ENCODE data around the gene KRTAP5-2.

Gene KRTAP5-2

GRCh38 chr11:1572197-1573076, 25.7 kb downstream of the KRTAP5-2 start, which contains the start of gene DUSP8:
Gene DUSP8, minus strand, starts transcription at chr11:1572271. Its CDS starts 6,445 bp downstream, at chr11:1565826.
- TF ChIP-seq GATA2 (IDR thresholded peaks at IDR 0.05; ENCODE audit: low read depth, low read length) (no peak), GATA3 (IDR thresholded peaks at IDR 0.05; ENCODE audit: low read depth, low read length) (no peak)

- no peak for TF ChIP-seq GATA3 (IDR thresholded peaks at IDR 0.05; ENCODE audit: low read depth, low read length)
- TF ChIP-seq GATA2 (IDR thresholded peaks at IDR 0.05; ENCODE audit: low read depth, low read length): no peak
These were observed 26.3 kb downstream of the KRTAP5-2 start for GRCh38 chr11:1571760-1572196.

GRCh38 chr11:1570896-1571759, 27.0 kb downstream of the KRTAP5-2 start:
- TF ChIP-seq GATA2 (IDR thresholded peaks at IDR 0.05; ENCODE audit: low read depth, low read length) (no peak), GATA3 (IDR thresholded peaks at IDR 0.05; ENCODE audit: low read depth, low read length) (no peak)

GRCh38 chr11:1570531-1570895, 27.6 kb downstream of the KRTAP5-2 start:
- no peak for TF ChIP-seq GATA3 (IDR thresholded peaks at IDR 0.05; ENCODE audit: low read depth, low read length)
- no peak for TF ChIP-seq GATA2 (IDR thresholded peaks at IDR 0.05; ENCODE audit: low read depth, low read length)

GRCh38 chr11:1570001-1570453, 28.1 kb downstream of the KRTAP5-2 start:
- no peak for TF ChIP-seq GATA3 (IDR thresholded peaks at IDR 0.05; ENCODE audit: low read depth, low read length)
- no peak for TF ChIP-seq GATA2 (IDR thresholded peaks at IDR 0.05; ENCODE audit: low read depth, low read length)

- TF ChIP-seq GATA2 (IDR thresholded peaks at IDR 0.05; ENCODE audit: low read depth, low read length) (no peak), GATA3 (IDR thresholded peaks at IDR 0.05; ENCODE audit: low read depth, low read length) (no peak)
These were observed 28.8 kb downstream of the KRTAP5-2 start for GRCh38 chr11:1569251-1569780.

GRCh38 chr11:1568441-1568911, 29.6 kb downstream of the KRTAP5-2 start:
- TF ChIP-seq GATA2 (IDR thresholded peaks at IDR 0.05; ENCODE audit: low read depth, low read length) (no peak), GATA3 (IDR thresholded peaks at IDR 0.05; ENCODE audit: low read depth, low read length) (no peak)

- TF ChIP-seq GATA3 (IDR thresholded peaks at IDR 0.05; ENCODE audit: low read depth, low read length): no peak
- TF ChIP-seq GATA2 (IDR thresholded peaks at IDR 0.05; ENCODE audit: low read depth, low read length): no peak
These were observed 30.4 kb downstream of the KRTAP5-2 start for GRCh38 chr11:1567721-1568100.

GRCh38 chr11:1567052-1567720, 30.9 kb downstream of the KRTAP5-2 start:
- TF ChIP-seq GATA2 (IDR thresholded peaks at IDR 0.05; ENCODE audit: low read depth, low read length): no peak
- no peak for TF ChIP-seq GATA3 (IDR thresholded peaks at IDR 0.05; ENCODE audit: low read depth, low read length)

- no peak for TF ChIP-seq GATA2 (IDR thresholded peaks at IDR 0.05; ENCODE audit: low read depth, low read length)
- no peak for TF ChIP-seq GATA3 (IDR thresholded peaks at IDR 0.05; ENCODE audit: low read depth, low read length)
These were observed 31.6 kb downstream of the KRTAP5-2 start for GRCh38 chr11:1566381-1567051.

GRCh38 chr11:1565904-1566247, 32.2 kb downstream of the KRTAP5-2 start:
- TF ChIP-seq GATA2 (IDR thresholded peaks at IDR 0.05; ENCODE audit: low read depth, low read length) (no peak), GATA3 (IDR thresholded peaks at IDR 0.05; ENCODE audit: low read depth, low read length) (no peak)

GRCh38 chr11:1565173-1565903, 32.8 kb downstream of the KRTAP5-2 start:
- TF ChIP-seq GATA2 (IDR thresholded peaks at IDR 0.05; ENCODE audit: low read depth, low read length) (no peak), GATA3 (IDR thresholded peaks at IDR 0.05; ENCODE audit: low read depth, low read length) (no peak)

Data from SH-SY5Y (cell line).